HG03280 (cell line): Measurements from ENCODE around the gene CHD2.
"Not testable (repeated sequence)": the region's sequence is repeated elsewhere in the genome, so short reads cannot be mapped to it uniquely, and the experiment has no call there.

Experiments
- ATAC-seq: cut with Tn5 transposase; IDR thresholded peaks from one replicate; pipeline ENCODE4 v1.9.1; 2021; ENCODE audit warnings: mild to moderate bottlenecking, moderate library complexity; ENCODE audit not compliant: unreplicated experiment

The CHD2 gene

GRCh38 chr15:92904722-92905571 is 4.8 kb downstream of the CHD2 start:
- no peak for ATAC-seq

DNA sequence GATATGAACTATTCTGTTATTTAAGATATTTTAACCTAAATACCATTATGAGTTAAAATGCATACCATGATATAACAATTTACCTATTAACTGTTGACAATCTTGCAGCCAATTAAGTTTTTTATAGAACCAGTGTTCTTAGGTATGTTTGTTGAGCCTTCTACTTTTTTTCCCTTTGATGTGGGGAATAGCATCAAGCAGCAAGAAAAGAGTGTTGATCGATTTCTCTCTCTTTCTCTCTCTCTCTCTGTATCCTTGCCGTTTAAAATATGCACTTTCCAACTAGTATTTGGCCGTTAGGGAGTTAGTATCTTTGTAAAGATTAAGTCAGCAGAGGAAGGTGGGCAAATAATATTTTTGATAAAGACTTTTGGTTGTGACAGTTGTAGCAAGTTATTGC is 5.9 kb downstream of the CHD2 start:
- ATAC-seq = no peak

DNA sequence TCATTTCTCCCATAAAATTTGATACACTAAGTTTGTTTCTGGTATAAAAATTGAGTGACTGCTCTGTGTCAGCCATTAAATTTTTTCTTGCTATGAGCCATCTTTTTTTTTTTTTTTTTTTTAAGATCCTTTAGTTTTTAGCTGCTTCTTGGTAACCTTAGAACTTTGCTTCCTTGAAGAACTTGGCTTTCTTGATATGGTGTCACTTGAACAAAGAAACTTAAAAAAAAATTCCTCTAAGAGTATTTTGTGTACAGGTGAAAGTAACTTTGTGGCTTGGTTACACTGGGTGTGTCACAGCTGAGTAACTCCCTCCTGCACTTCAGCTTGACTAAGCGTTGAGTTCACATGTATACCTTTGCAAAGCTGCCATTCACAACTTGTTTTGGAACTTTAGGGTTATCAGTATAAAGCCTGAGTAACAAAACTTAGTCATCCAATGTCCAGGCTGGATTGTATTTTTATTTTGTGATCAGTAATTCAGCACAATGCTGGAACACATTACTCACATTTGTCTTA is 6.5 kb downstream of the CHD2 start:
- peak; percentile 23 for ATAC-seq

DNA sequence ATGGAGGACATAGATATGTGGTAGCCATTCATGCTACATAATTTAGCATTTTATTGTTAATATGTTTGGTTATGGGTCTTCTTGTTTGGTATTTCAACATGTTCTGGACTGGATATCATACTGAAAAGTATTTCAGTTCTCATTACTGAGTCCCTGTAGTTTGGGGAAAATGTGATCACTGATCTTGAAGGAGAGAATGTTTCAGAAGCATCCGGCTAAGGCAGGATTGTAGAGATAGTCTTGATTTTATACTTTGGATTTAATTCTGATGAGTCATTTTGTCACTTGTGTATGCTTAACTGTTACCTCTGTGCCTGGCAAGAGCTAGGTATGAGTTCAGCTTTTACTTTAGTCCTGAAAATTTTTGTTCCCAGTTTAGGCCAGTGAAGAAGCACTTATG is 7.1 kb downstream of the CHD2 start:
- ATAC-seq = no peak

DNA sequence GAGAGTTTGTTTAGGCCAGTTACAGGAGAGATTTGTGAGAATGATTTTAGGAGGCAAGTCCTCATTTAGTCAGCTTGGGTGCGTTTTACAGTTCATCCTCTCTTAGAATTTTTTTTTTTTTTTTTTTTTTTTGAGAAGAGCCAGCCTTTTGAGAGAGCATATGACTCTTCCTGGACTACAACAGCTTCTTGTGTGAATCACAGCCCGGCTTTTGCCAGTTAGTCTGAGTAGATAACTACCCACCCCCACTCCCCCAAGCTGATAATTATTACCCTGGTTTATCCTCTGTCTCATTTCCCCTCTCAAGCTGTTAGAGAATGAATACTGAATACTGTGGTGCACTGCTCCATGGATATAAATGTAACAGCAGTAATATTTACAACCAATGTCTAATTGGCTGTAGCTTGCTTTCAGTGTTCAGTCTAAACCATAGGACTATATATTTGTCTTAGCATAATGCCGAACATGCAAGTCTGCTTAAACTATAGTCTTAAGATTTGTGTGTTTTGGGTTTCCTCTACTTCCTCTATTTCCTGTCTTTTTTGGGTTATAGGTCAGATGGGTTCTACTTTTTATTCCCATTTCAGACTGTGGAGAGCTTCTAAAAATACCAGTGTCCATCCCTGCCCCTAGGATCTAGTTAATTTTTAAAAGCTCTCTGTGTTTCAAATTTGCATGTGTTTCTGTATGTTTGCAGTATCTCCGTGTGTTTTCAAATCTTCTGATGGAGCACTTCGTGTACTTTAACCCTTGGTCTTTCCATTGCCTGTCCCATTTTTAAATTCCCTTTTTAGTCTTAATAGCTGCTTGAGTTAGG is 8.0 kb downstream of the CHD2 start:
- no peak for ATAC-seq

DNA sequence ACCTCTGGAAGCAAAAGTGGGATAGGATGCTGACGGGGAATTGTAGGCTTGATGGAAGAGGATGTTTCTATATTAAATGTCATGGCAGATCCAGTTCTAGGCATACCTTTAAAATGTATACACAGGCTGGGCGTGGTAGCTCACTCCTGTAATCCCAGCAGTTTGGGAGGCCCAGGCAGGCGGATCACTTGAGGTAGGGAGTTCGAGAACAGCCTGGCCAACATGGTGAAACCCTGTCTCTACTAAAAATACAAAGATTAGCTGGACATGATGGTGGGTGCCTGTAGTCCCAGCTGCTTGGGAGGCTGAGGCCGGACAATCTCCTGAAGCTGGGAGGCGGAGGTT is 8.6 kb downstream of the CHD2 start:
- no peak for ATAC-seq

DNA sequence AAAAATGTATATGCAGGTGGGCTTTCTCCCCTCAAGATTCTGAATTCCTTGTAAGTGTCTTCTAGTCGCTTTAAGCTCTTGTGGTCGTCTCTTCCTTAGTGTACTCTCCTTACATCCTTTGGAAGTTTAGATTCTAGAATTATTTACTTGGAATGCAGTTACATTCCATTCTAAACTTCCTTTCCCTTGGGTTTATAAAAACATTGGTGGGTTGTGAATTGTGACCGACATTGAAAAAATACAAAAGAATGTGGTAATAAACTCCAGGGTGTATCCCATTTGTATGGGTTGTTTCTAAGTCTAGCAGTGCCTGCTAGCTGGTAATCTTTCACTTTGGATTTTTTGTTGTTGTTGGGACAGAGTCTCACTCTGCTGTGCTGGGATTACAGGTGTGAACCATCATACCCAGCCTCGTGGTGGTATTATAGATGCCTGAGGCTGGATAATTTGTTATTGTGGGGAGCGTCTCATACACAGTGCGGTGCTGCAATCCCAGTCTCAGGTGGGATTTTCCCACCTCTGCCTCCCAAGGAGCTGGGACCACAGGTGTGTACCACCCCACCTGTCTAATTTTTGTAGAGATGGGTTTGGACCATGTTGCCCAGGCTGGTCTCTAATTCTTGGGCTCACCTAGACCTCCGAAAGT is 9.1 kb downstream of the CHD2 start:
- ATAC-seq = no peak

GRCh38 chr15:92910451-92910850 is 10.3 kb downstream of the CHD2 start:
- no peak for ATAC-seq

DNA sequence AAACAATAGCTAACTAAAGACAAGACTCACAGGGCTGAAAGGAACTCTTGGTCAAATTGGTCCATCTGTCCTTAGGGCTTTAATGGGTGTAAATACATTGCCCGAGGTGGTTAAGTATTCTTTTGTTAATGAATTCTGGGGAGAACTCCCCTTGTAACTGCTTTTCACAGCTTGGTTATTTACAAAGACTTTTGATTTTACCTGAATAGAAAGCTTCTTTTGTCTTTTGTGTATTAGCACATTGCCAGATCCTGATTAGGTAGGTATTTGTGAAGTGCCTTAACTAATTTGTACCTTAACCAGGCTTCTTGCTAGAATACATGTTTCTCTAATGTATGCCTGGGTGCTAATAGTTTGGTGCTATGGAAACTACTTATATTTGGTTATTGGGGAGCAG is 14.0 kb downstream of the CHD2 start:
- ATAC-seq = no peak

DNA sequence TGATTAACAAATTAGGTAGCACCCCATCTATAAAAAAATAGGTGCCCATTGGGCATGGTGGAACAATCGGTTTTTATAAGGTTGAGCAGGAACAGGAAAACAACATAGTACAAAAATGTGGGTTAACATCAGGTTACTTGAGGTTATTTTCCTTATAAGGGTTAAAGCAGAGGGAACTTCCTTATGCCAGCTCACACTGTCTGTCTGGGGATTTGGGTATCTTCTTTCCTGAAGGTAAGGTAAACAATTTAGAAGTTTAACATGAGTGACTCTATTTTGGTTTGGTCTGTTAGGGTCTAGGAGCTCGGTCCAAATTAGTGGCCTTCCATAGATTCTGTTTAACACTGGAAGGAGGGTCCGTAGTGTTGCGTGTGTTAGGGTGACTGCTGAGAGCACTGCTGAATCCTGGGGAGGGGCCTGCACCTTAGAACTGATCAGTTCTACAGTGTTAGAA is 14.7 kb downstream of the CHD2 start:
- ATAC-seq = no peak

GRCh38 chr15:92915766-92916435 is 15.8 kb downstream of the CHD2 start:
- no peak for ATAC-seq

DNA sequence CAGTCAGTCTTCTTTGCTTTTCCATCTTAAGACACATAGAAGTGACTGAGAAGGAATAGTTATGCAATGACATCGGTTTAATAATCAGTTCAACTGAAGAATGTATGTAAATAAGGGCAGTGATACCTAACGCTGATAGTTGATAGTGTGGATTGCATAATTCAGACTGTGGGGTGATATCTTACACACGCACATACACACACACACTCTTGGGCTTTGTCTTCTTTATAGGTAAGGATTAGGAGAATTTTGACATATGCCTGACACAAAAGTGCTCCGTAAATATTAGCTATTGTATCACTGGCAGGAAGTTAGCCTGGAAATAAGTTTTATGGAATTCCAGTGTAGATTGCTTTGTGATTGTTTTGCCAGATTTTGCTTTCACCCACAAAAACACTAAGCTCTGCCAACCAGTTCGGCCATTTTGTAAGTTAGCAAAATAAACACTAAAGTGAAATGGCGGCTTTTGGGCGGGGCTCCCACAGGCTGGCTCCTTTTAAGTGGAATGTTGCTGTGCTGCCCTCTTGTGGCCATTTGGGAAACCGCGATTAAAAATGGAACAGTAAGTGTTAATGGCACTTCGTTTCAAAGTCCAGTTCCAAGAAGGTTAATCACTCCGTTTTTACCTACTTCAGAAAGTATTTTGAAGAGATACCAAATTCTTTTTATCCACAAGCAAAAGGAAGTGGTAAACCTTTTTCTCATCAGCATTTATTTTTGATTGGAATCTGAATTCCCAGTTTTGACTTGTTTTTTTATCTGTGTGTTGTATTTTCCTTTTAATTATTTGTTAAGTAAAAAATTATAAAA is 17.7 kb downstream of the CHD2 start:
- ATAC-seq = no peak

- ATAC-seq = not testable (repeated sequence)
Measured at GRCh38 chr15:92918881-92919280, 18.8 kb downstream of the CHD2 start.

GRCh38 chr15:92920595-92921161 is 20.6 kb downstream of the CHD2 start:
- no peak for ATAC-seq

GRCh38 chr15:92921215-92922131 is 21.3 kb downstream of the CHD2 start:
- no peak for ATAC-seq

GRCh38 chr15:92922418-92923002 is 22.4 kb downstream of the CHD2 start:
- ATAC-seq = no peak

DNA sequence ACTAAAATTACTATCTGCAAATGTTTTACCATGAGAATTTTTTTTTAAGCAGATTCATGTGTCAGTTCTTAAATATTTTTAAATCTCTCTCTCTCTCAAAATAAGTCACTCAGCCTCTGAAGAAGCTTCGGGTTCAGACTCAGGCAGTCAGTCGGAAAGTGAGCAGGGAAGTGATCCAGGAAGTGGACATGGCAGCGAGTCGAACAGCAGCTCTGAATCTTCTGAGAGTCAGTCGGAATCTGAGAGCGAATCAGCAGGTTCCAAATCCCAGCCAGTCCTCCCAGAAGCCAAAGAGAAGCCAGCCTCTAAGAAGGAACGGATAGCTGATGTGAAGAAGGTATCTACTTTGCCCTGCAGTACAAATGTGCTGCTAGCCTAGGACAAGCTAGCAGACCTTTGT is 24.1 kb downstream of the CHD2 start:
- ATAC-seq = no peak

GRCh38 chr15:92925454-92925853 is 25.3 kb downstream of the CHD2 start:
- no peak for ATAC-seq
